Testis (tissue), 3 donors: ENCODE data around the gene C16orf92. TPM values are rescaled to one million over a fixed set of nuclear protein-coding genes. Genes with fewer than 3 reads are reported as not detected.

Experiments used
- DNase-seq: peaks from one replicate; pipeline ENCODE4 v3.0.0-alpha.2; 2019
- H3K27ac ChIP-seq, 2 donors: fragments of 200-600 bp; sonication (generic); one replicate each; pipeline ENCODE4 v1.5.1; 2019
- H3K27me3 ChIP-seq: fragments of 200-600 bp; sonication (generic); one replicate; pipeline ENCODE4 v1.5.1; 2019
- H3K36me3 ChIP-seq: fragments of 200-600 bp; sonication (generic); one replicate; pipeline ENCODE4 v1.5.1; 2017; ENCODE audit warnings: low read depth; ENCODE audit errors: missing control alignments
- H3K4me1 ChIP-seq: fragments of 200-600 bp; sonication (generic); one replicate; pipeline ENCODE4 v1.5.1; 2019
- H3K4me3 ChIP-seq, 2 donors: fragments of 200-600 bp; sonication (generic); one replicate each; pipeline ENCODE4 v1.5.1; 2017 to 2019
- H3K9me3 ChIP-seq: fragments of 200-600 bp; sonication (generic); one replicate; pipeline ENCODE4 v1.5.1; 2017
- CTCF ChIP-seq, 3 experiments: fragments of 450-650 bp in 2 of 3; fragments of 200-600 bp in 1 of 3; sonication (generic) in 1 of 3; IDR thresholded peaks; one replicate each; pipeline ENCODE4 v1.5.1; 2016 to 2019; ENCODE audit warnings: antibody characterized with exemption in 3 of 3, mild to moderate bottlenecking in 2 of 3, moderate library complexity in 1 of 3
- POLR2A ChIP-seq: fragments of 450-650 bp; IDR thresholded peaks from one replicate; pipeline ENCODE4 v1.6.1; 2017; ENCODE audit warnings: antibody characterized with exemption, mild to moderate bottlenecking, moderate library complexity
- WGBS, 2 donors: methylation state at CpG; one replicate each; pipeline ENCODE4 v1.1.5; 2018; 5-methylcytosine and 5-hydroxymethylcytosine counted together
- intact Hi-C: fragments of 100-400 bp; cut with DNase I; formaldehyde crosslinking; loops from one replicate; pipeline ENCODE4 v1.15.1; 2023; ENCODE audit warnings: low total_unique reads
- polyA plus RNA-seq: library from polyadenylated mRNA; stranded (reverse); fragments of 350-450 nt; fragmentation: Illumina TruSeq; extraction: RNeasy Lipid Tissue Mini Kit (QIAGEN cat#74804); gene quantifications from one replicate; pipeline ENCODE4 v1.2.3, GENCODE V29; 2014; ENCODE audit warnings: low read depth, low replicate concordance; ENCODE audit not compliant: insufficient read depth
- total RNA-seq, 2 donors: library from RNA; depleted of rRNA; stranded (reverse); fragments of >200 nt; gene quantifications; one replicate each; pipeline ENCODE4 v1.2.3, GENCODE V29; 2016

C16orf92 gene
- total and polyA plus RNA-seq, 3 donors from 2014 or later: 12.4 to 91.3 (median 20.3) TPM

- 72 to 80% methylated on average over 1 to 5 of the region's 5 CpGs for WGBS, 2 donors
- H3K4me1 ChIP-seq: peaks cover 13% of the 10 kb centered on the region
- intact Hi-C loops: no loop called here
- H3K27ac ChIP-seq: peak overlapping the region in 1 of 2 donors; percentile 47
- H3K9me3 ChIP-seq: no peaks in the 10 kb centered on the region
- H3K27me3 ChIP-seq: no peaks in the 10 kb centered on the region
- H3K36me3 ChIP-seq: no peaks in the 10 kb centered on the region
- no peak for DNase-seq
- TF ChIP-seq POLR2A: no peak
- TF ChIP-seq CTCF (IDR thresholded peaks at IDR 0.05): no peak
- H3K4me3 ChIP-seq: no peak overlapping the region
Observed at GRCh38 chr16:29991571-29991904, 31.5 kb upstream of the C16orf92 start.

GRCh38 chr16:29992344-29992967 lies 30.5 kb upstream of the C16orf92 start:
- H3K4me1 ChIP-seq: peaks cover 17% of the 10 kb centered on the region
- H3K36me3 ChIP-seq: no peaks in the 10 kb centered on the region
- H3K4me3 ChIP-seq: no peak overlapping the region
- WGBS, 2 donors: 47 to 51% methylated on average over 7 of the region's 7 CpGs
- H3K27ac ChIP-seq: peak overlapping the region in 1 of 2 donors; percentile 47
- H3K27me3 ChIP-seq: no peaks in the 10 kb centered on the region
- H3K9me3 ChIP-seq: no peaks in the 10 kb centered on the region
- no peak for TF ChIP-seq POLR2A
- intact Hi-C loops: no loop called here
- peak; percentile 56 for DNase-seq

GRCh38 chr16:29993191-29993902 lies 29.7 kb upstream of the C16orf92 start:
- 85 to 88% methylated on average over 18 to 25 of the region's 25 CpGs for WGBS, 2 donors
- no peak for TF ChIP-seq POLR2A
- TF ChIP-seq CTCF (IDR thresholded peaks at IDR 0.05): no peak
- H3K27ac ChIP-seq: no peak overlapping the region
- no peaks in the 10 kb centered on the region for H3K27me3 ChIP-seq
- H3K4me1 ChIP-seq: peaks cover 17% of the 10 kb centered on the region
- DNase-seq: no peak
- intact Hi-C loops: no loop called here
- no peak overlapping the region for H3K4me3 ChIP-seq
- H3K36me3 ChIP-seq: no peaks in the 10 kb centered on the region
- no peaks in the 10 kb centered on the region for H3K9me3 ChIP-seq

GRCh38 chr16:29993903-29994599 lies 28.9 kb upstream of the C16orf92 start:
- 84 to 89% methylated on average over 9 of the region's 9 CpGs for WGBS, 2 donors
- H3K4me3 ChIP-seq: no peak overlapping the region
- TF ChIP-seq POLR2A: no peak
- TF ChIP-seq CTCF (IDR thresholded peaks at IDR 0.05): no peak
- H3K27me3 ChIP-seq: no peaks in the 10 kb centered on the region
- no peak for DNase-seq
- H3K36me3 ChIP-seq: no peaks in the 10 kb centered on the region
- H3K27ac ChIP-seq: peak overlapping the region in 1 of 2 donors; percentile 90
- peaks cover 17% of the 10 kb centered on the region for H3K4me1 ChIP-seq
- no peaks in the 10 kb centered on the region for H3K9me3 ChIP-seq
- intact Hi-C loops: no loop called here

- intact Hi-C loops: no loop called here
- WGBS, 2 donors: 8 to 16% methylated on average over 15 to 24 of the region's 24 CpGs
Observed at GRCh38 chr16:29994600-29995323, 28.2 kb upstream of the C16orf92 start.

More at GRCh38 chr16:29994600-29995323, 28.2 kb upstream of the C16orf92 start:
- Histone ChIP-seq H3K27ac (peak overlapping the region; percentile 80 to 90), H3K4me3 (peak overlapping the region; percentile 60 to 74), H3K27me3 (no peaks in the 10 kb centered on the region), H3K4me1 (peaks cover 17% of the 10 kb centered on the region), H3K36me3 (no peaks in the 10 kb centered on the region), H3K9me3 (no peaks in the 10 kb centered on the region)
- TF ChIP-seq CTCF (IDR thresholded peaks at IDR 0.05) (no peak), POLR2A (no peak)
- no peak for DNase-seq
